Left cardiac atrium (tissue), 4 donors: Measurements from ENCODE around the gene GRID2. TPM values are rescaled to one million over a fixed set of nuclear protein-coding genes. Genes with fewer than 3 reads are reported as not detected.

Experiments used
- ATAC-seq, 2 donors: fragments of 200-7000 bp; cut with Tn5 transposase; one replicate each; pipeline ENCODE4 v1.9.1; 2020; ENCODE audit warnings: mild to moderate bottlenecking in 2 of 2, moderate library complexity in 2 of 2
- DNase-seq: peaks from one replicate; pipeline ENCODE4 v3.0.0-alpha.2; 2020
- intact Hi-C, 2 donors: fragments of 100-400 bp; cut with DNase I; formaldehyde crosslinking; loops; one replicate each; pipeline versions ENCODE4 v1.14.1 to v1.15.1; 2022 to 2023
- total RNA-seq, 2 donors: library from RNA; stranded (reverse); fragmentation: NEBNext Ultra II Directional; extraction: Animal tissue kit (Norgen Biotek cat#: 25700); gene quantifications; one replicate each; pipeline ENCODE4 v1.2.1, GENCODE V29; 2021
- donor health status: DM: no; HTN: yes; CAD: no.
- donor health status: DM: no; HTN: yes; CAD: no; lungs with severe emphysema.
- donor health status: DM: yes; HTN: yes; CAD: no.
- donor health status: Dilated cardiomyopathy.

GRID2 gene
- total RNA-seq, 2 donors from 2014 or later, result 0.42 to 1.1 TPM

DNA sequence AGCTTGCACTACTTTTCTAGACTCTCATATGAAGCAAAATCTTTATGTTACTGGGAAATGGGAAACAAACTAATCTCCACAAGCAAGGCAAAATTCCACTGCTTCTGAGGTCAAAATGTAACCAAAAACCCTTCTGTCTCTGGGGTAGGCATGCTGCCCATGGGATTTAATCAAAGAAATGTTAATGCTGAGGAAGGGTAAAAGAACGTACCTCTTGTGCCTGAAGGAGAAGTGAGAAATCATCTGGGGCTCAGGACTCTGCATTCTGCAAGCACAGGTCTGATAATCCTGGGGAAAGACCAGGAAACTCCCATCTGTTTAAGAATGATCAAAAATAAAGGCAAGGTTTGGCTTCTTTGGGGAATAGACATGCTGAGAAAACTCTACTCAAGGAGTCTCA lies 184.7 kb downstream of the GRID2 start:
- no peak for ATAC-seq
- intact Hi-C loops, result no loop called here

DNA sequence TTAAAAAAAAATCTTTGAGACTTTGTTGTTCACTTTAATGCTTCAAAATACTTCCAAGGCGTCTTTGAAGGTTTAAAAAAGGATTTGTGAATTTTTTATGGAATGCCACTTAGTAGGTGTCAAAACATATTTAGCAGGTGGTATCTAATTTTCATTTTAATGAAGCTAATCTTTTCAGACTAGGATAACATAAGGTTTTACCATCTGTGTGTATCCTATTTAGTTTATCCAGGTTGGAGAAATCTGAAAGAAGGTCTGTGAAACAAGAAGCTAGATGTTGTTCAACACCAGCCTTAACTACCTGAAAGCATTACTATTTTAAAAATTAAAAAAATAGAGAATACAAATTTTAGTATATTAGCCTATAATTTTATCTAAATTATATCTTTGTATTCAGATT lies 193.4 kb downstream of the GRID2 start:
- no peak for ATAC-seq
- intact Hi-C loops, result no loop called here

More for the DNA sequence above, 184.7 kb downstream of the GRID2 start:
- no peak for DNase-seq

DNA sequence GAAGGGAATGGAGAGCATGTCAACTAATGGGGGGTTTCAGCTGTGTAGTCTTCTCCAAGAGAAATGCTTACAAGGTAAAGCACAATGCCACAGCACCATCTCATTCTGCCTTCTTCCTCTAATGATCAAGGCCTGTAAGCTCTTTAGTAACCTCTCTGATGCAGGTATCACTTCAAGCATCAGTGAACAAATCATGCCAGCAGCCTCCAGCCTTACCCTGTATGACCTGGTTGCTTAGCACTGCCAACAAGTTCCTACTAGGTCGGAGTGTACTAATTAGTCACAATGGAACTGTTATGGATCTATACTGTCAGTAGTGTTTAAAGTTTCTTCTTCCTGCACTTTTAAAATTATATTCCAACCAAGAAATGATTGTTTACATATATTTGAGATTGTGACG lies 197.7 kb downstream of the GRID2 start:
- DNase-seq (no peak), ATAC-seq (peak in 1 of 2 donors; percentile 34)
- intact Hi-C loops, result no loop called here

More for the DNA sequence above, 193.4 kb downstream of the GRID2 start:
- no peak for DNase-seq

DNA sequence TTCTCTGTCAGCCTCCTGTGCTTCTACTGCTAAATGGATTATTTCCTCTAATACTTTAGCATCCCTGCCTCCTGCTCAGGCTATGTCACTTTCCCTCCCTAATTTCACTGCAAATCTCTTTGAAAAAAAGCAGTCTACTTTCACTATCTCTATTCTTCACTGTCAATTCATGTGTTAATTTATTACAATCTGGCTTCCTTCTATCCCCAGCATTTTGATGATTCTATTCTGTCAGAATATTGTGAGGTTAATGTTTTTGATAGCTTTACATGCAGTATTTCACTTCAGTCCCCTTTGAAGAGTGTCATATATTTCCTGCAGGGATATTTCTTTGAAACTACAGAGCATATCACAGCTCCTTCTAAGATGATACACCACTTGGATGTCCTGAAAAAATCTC lies 203.2 kb downstream of the GRID2 start:
- ATAC-seq (no peak), DNase-seq (no peak)
- intact Hi-C loops, result no loop called here

DNA sequence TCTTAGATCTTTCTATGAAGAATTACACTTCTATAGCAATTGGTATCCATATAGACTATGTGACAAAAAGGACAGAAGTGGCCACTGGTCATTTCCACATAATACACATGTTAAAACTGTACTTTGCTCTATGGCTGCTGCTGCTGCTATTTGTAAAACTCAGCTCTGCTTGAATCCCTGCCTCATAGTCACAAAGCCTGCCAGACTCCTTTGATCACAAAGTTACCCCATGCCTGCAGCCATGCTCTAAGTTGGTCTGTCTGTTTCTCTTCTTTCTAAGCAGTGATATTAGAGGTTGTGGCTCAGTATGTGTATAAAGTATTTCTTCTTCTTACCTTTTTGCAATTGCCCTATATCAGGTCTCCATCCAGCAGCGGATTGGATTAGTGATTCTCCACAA lies 210.9 kb downstream of the GRID2 start:
- intact Hi-C loops, result no loop called here
- no peak for DNase-seq
- no peak for ATAC-seq

DNA sequence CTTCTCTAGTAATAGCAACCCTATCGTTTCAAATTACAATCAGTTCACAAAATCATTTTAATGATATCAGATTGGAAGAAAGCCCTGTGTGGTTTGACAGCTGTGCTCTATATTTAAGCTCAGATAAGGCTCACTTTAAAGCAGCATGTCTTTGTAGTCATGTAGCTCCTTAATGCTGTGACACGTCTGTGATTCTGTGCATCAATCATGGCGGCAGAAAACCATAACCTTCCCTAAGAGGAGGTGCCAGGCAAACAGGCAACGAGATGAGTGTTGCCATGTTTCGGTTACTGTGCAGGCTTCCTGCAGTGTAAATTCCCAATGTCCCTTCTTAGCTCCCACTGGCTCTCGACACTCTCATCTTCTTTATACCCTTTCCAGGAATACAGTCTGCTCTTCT lies 212.7 kb downstream of the GRID2 start:
- intact Hi-C loops, result no loop called here
- ATAC-seq, result no peak
- DNase-seq, result no peak

DNA sequence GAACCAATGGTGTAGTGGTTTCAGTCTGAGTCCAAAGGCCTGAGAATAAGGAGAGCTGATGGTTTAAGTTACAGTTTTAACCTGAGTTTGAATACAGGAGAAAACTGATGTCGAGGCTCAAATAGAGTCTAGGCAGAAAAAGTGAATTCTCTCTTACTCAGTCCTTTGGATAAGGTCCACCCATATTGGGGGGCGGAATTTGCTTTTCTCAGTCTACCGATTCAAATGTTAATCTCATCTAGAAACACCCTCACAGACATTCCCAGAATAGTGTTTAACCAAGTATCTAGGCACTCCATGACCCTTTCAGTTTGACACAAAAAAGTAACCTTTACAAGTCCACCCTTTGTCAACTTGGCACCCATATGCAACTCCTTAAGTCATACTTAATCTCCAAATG lies 216.0 kb downstream of the GRID2 start:
- ATAC-seq, result no peak
- intact Hi-C loops, result no loop called here
- DNase-seq, result no peak

DNA sequence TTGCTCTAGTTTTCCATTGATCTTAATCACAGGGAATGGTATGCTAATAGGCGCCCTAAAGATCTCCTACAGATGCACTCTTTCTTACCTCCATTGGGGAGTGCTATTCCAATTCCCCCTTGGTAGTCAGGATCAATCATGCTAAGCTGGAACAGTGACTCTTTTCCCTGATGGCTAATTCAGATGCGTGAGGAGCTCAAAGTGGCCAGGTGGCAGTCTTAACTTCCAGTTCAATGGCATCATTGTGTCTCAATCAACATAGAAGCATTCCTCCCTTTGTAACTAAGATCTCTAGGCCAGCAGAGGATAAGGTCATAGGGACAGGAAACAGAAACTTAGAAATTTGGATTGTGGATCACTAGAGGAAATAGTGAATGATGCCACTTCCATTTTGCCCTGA lies 216.8 kb downstream of the GRID2 start:
- intact Hi-C loops, result no loop called here
- no peak for DNase-seq
- ATAC-seq, result no peak

DNA sequence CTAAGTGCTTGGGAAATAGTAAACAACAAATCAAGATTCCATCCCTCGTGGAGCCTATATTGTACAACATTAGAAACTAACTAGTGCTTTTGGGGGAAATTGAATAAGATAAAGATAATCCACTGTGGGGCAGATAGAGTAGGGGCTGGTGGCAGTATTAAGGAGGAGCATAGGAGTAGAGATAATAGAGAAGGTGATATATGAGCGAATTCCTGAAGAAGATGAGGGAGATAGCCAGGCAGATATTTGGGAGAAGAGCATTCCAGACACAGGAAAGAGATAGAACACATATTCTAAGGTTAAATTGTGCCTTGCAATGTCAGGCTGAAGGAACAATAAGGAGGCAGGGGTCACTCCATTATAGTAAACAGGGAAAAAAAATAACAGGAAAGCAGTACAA lies 218.2 kb downstream of the GRID2 start:
- intact Hi-C loops, result no loop called here
- DNase-seq, result no peak
- no peak for ATAC-seq

DNA sequence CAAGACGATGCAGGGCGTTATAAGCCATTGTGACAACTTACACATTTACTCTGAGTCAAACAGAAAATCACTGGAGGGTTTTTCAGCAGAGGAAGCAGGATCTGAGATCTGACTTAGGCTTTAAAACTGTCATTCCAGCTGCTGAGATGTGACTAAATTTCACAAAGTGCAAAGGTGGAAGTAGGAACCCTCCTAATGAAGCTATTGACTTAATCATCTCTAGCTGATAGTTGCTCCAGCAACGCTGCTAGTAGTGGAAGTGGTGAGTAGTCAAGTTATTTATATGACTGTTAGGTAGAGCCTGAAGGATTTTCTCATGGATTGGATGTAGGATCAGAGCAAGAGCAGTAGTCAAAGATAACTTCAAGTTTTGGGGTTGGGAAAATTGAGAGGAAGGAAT lies 218.6 kb downstream of the GRID2 start:
- DNase-seq, result no peak
- intact Hi-C loops, result no loop called here

DNA sequence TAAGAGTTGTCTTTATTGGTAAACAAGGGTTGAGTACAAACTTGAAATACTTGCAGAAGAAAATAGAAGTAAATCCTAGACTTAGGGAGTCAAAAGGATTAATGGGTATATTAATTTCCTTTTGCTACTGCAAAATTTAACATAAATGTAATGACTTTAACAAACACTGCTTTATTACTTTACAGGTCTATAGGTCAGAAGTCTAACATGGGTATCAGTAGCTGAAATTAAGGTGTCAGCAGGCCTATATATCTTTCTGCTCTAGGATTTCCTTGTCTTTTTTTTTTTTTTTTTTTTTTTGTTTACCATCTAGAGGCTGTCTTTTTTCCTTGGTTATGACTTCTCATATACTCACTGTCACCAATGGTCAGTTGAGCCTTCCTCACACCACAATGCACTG lies 220.4 kb downstream of the GRID2 start:
- ATAC-seq (no peak), DNase-seq (no peak)
- intact Hi-C loops, result no loop called here

More for the DNA sequence above, 218.6 kb downstream of the GRID2 start:
- peak in 1 of 2 donors; percentile 38 for ATAC-seq

DNA sequence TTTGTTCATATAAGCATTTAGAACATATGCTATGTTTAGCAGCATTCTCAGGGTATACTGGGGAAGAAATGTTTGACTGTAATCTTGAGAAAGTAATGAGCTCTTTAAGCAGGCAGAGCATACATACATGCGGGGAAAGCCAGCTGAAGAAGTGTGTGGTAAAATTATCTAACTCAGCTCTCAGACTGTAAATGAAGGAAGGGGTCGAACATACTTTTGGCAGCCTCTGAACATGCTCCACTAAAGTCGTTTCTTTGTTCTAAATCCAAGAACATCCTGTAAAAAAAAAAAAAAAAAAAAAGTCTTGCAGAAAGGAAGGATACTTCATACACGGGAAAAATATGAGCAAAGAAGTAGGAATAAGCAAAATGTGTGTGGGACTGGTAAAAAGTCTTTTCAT lies 224.8 kb downstream of the GRID2 start:
- intact Hi-C loops, result no loop called here
- ATAC-seq, result no peak
- no peak for DNase-seq

DNA sequence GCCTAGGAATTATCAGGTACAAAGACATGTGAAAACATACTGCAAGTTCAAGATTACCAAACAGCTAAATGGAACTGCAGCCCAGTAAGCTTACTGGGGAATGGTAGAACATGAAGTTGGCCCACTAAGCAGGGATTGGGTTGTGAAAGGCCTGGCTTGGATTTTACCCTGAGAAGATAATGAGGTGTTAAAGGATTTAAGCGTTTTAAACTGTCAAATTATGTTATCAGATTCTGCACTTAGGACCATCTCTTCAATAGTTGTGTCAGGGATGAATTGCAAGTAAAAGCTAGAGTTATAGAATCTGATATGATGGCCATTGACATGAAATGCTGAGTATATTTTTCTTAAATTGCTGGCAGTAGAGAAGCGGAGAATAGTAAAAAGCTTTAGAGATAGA lies 225.7 kb downstream of the GRID2 start:
- ATAC-seq (no peak), DNase-seq (no peak)
- intact Hi-C loops, result no loop called here

DNA sequence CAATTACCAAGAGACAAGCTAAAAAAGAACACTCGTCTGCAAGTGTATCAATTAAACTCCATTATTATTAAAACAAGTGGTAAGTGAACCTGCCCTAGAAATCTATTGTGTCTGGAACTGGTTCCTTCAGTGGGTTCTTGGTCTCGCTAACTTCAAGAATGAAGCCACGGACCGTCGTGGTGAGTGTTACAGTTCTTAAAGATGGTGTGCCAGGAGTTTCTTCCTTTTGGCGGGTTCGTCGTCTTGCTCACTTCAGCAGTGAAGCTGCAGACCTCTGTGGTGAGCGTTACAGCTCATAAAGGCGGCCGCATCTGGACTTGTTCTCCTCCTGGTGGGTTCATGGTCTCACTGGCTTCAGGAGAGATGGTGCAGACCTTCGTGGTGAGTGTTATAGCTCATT lies 231.8 kb downstream of the GRID2 start:
- intact Hi-C loops, result no loop called here

DNA sequence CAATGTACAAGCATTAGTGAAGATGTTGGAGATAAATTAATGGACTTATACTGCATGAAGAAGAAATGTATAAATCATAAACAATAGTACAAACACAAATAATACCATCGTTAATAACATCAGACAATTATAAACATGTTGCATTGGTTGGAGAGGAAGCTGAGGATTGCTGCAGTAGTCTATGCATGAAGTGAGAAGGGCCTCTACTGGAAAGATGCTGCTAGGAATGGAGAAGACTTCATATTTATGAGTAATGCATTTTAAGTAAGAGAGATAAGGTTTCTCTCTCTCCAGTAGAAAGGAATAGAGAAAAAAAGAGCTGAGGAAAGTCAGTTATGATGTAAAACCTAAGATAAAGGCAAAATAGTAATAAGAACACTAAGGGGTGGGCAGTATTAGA lies 247.8 kb downstream of the GRID2 start:
- DNase-seq, result no peak
- intact Hi-C loops, result no loop called here
- ATAC-seq, result no peak

More for the DNA sequence above, 231.8 kb downstream of the GRID2 start:
- DNase-seq (no peak), ATAC-seq (no peak)

DNA sequence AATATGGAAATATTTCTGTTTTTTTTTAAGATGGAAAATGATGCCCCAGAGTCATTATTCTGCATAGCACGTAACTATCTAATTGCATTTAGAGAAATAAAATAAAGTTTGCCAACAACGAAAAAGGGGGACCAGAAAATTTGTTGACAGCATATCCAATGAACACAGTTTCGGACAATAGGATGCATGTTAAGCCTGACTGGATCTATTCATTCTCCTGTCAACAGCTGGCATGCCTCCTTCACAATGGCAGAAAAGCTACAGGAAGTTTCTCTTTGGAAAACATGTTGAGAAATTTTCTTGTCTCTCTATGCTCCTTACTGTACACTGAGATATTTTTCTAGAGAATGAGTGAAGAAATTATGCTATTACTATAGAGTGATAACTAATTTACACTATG lies 262.5 kb downstream of the GRID2 start:
- no peak for ATAC-seq
- no peak for DNase-seq
- intact Hi-C loops, result no loop called here

DNA sequence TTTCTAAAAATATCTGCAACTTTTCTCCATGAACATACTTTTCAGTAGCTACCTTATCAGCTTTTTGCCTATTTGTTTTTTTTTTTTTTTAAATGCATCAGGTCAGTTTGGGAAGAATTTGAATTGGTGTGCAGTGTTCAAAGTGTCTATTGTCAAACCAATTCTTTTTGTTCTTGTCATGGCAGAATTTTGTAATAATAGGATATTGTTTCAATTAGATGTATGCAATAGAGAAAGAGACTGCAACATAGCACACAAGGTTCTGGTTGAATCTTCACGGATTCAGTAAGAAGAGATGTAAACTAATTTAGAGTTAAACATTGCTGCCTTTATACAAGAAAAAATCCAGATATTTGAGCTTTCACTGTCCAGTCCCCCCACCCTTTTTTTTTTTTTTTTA lies 277.1 kb downstream of the GRID2 start:
- intact Hi-C loops, result no loop called here
- DNase-seq, result no peak
- no peak for ATAC-seq

DNA sequence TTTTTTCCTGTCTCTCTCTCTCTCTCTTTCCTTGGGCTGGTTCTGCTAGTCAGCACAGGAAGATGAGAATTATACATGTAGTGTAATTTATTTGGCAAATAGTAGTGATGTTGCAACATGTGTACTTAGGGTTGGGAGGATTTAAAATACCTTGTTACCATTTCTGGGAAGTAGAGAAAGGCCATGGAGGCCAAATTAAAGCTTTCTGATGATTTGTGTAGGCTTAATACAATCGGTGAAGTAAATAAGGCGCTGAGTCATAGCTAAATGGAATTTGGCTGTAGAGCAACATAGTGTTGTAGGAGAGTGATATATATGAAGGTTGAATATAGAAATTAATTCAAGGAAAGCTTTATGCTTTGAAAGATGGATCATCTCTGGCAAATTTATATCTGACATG lies 295.3 kb downstream of the GRID2 start:
- no peak for DNase-seq
- intact Hi-C loops, result no loop called here
- no peak for ATAC-seq

DNA sequence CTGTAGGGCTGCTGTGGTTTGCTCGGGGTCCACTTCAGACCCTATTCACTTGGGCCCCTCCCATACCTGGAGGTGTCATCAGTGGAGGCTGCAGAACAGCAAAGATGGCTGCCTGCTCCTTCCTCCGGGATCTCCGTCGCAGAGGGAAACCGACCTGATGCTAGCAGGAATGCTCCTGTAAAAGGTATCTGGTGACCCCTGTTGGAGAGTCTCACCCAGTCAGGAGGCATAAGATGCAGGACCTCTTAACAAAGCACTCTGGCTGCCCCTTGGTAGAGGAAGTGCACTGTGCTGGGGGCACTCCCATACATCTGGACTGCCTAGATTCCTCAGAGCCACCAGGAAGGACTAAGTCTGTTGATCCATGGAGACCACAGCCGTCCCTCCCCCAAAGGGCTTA lies 296.9 kb downstream of the GRID2 start:
- DNase-seq, result no peak
- ATAC-seq, result no peak
- intact Hi-C loops, result no loop called here

DNA sequence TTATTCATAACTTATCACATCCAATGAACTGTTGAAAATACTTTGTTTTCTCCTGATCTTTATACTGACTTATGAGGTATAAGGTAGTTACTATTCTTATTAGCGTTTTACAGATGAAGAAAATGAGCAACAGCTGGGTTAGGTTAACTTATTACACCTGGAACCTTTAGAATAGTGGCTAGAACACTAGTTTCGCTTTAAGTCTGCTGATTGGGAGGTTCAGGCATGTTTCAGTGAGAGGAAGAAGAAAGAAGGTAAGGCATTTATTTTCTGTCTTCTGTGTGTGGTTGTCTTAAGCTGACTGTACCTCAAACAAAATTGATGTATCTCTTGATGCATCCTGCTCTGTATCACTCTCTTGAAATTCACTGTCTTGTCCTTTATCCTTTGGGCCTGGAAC lies 302.5 kb downstream of the GRID2 start:
- DNase-seq (no peak), ATAC-seq (no peak)
- intact Hi-C loops, result no loop called here

DNA sequence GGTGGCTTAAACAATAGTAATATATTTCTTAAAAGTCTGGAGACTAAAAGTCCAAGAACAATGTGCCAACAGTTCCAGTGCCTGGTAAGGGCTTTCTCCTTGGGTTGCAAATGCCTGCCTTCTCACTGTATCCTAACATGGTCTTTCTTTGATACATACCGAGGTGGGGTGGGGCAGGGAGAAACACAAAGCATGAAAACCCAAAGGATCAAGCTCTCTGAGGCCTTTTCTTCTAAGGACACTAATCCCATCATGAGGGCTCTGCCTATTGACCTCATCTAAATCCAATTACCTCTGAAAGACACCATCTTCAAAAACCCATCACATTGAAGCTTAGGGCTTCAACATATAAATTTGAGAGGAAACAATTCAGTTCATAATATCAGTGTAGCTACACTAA lies 311.3 kb downstream of the GRID2 start:
- intact Hi-C loops, result no loop called here
- DNase-seq (no peak), ATAC-seq (no peak)

DNA sequence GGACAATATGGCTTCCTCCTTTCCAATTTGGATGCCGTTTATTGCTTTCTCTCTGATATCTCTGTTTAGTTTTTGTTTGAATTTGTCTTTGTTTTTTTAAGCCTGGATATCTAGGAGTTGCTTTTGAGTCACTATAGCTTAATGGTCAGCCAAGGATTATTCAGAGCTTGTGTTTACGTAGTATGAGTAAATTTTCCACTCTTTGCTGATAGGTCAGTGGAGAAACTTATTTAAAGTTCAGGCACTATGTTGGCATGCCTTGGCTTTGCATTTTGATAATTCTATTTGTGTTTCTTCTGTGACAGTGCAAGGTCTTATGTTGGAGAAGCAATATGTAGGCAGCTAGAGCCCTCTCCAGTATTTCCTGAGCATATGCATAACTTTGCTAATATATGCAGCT lies 315.2 kb downstream of the GRID2 start:
- no peak for DNase-seq
- intact Hi-C loops, result no loop called here
- ATAC-seq, result no peak
